IMR-90 (cell line): ENCODE results near the gene AMZ1.

Experiments
- BHLHE40 ChIP-seq: fragments of 150-350 bp; IDR thresholded peaks from 2 replicates; pipeline ENCODE4 v1.6.1; 2016; ENCODE audit warnings: mild to moderate bottlenecking, low read depth, low read length
- FOS ChIP-seq: fragments of 150-350 bp; IDR thresholded peaks from 2 replicates; pipeline ENCODE4 v1.6.1; 2016; ENCODE audit warnings: low read depth, low read length
- MAFK ChIP-seq: IDR thresholded peaks from 2 replicates; pipeline ENCODE4 v1.6.1; 2012; ENCODE audit warnings: low read depth, low read length, improper control_type of control experiment
- POLR2A ChIP-seq: IDR thresholded peaks from 2 replicates; pipeline ENCODE4 v1.6.1; 2012; ENCODE audit warnings: mild to moderate bottlenecking, low read depth, low read length
- RAD21 ChIP-seq: IDR thresholded peaks from 2 replicates; pipeline ENCODE4 v1.6.1; 2012; ENCODE audit warnings: low read length, improper control_type of control experiment
- RCOR1 ChIP-seq: IDR thresholded peaks from 2 replicates; pipeline ENCODE4 v1.6.1; 2012; ENCODE audit warnings: mild to moderate bottlenecking, low read length, improper control_type of control experiment; ENCODE audit not compliant: insufficient replicate concordance
- TF ChIP-seq, protein P1 (sequence below): conservative IDR thresholded peaks from 2 replicates; pipeline ENCODE4 v1.5.1; 2012; ENCODE audit warnings: mild to moderate bottlenecking, low read depth, low read length, improper control_type of control experiment
- TF ChIP-seq, protein P2 (sequence below): fragments of 150-350 bp; IDR thresholded peaks from 2 replicates; pipeline ENCODE4 v1.6.1; 2017; ENCODE audit warnings: mild to moderate bottlenecking, antibody characterized with exemption, low read length, low read depth

DNA sequence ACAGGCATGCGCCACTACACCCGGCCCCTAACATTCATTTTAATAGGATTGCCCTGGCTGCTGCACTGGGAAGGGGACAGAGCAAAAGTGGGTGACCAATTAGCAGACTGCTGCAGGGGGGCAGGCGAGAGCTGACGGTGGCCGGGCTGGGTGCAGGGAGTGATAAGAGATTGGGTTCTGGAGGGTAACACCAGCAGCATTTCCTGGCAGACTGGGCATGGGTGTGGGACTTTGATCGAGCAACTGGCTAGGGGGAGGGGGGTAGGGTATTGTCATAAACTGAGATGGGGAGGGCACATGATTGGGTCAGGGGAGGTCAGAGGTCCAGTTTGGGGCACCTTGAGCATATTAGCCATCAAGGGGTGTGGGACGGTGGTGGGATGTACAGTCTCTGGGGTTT, 20.2 kb upstream of the AMZ1 start:
- TF ChIP-seq BHLHE40 (no peak), FOS (no peak), POLR2A (no peak), RAD21 (no peak), RCOR1 (no peak), MAFK (no peak)
- TF ChIP-seq, protein P1, sequence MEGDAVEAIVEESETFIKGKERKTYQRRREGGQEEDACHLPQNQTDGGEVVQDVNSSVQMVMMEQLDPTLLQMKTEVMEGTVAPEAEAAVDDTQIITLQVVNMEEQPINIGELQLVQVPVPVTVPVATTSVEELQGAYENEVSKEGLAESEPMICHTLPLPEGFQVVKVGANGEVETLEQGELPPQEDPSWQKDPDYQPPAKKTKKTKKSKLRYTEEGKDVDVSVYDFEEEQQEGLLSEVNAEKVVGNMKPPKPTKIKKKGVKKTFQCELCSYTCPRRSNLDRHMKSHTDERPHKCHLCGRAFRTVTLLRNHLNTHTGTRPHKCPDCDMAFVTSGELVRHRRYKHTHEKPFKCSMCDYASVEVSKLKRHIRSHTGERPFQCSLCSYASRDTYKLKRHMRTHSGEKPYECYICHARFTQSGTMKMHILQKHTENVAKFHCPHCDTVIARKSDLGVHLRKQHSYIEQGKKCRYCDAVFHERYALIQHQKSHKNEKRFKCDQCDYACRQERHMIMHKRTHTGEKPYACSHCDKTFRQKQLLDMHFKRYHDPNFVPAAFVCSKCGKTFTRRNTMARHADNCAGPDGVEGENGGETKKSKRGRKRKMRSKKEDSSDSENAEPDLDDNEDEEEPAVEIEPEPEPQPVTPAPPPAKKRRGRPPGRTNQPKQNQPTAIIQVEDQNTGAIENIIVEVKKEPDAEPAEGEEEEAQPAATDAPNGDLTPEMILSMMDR = no peak
- TF ChIP-seq, protein P2, sequence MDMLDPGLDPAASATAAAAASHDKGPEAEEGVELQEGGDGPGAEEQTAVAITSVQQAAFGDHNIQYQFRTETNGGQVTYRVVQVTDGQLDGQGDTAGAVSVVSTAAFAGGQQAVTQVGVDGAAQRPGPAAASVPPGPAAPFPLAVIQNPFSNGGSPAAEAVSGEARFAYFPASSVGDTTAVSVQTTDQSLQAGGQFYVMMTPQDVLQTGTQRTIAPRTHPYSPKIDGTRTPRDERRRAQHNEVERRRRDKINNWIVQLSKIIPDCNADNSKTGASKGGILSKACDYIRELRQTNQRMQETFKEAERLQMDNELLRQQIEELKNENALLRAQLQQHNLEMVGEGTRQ = no peak
